DND-41 (cell line): ENCODE results near the gene FHIT.

Experiments used
- ATAC-seq: fragments of 200-7000 bp; cut with Tn5 transposase; 3 replicates; pipeline ENCODE4 v1.9.1; 2021; ENCODE audit warnings: low read depth; ENCODE audit not compliant: insufficient read depth
- DNase-seq: peaks from one replicate; pipeline ENCODE4 v3.0.0-alpha.2; 2020
- H2AFZ ChIP-seq: 2 replicates; pipeline ENCODE4 v1.6.0; 2012; ENCODE audit warnings: low read depth, low read length
- H3K27ac ChIP-seq: 2 replicates; pipeline ENCODE4 v1.5.1; 2012; ENCODE audit warnings: low read length, inconsistent platforms
- H3K27me3 ChIP-seq: fragments of 200-600 bp; sonication (generic); 2 replicates; pipeline ENCODE4 v1.6.0; 2012; ENCODE audit warnings: low read length, mild to moderate bottlenecking, inconsistent platforms; ENCODE audit not compliant: insufficient read depth, poor library complexity
- H3K36me3 ChIP-seq: 2 replicates; pipeline ENCODE4 v1.5.1; 2012; ENCODE audit warnings: low read length, inconsistent platforms; ENCODE audit not compliant: insufficient read depth
- H3K4me1 ChIP-seq: 2 replicates; pipeline ENCODE4 v1.5.1; 2012; ENCODE audit warnings: mild to moderate bottlenecking, low read length; ENCODE audit not compliant: insufficient read depth
- H3K4me2 ChIP-seq: 2 replicates; pipeline ENCODE4 v1.6.0; 2012; ENCODE audit warnings: mild to moderate bottlenecking, moderate library complexity, low read length, inconsistent platforms; ENCODE audit not compliant: insufficient read depth
- H3K4me3 ChIP-seq, 2 experiments: fragments of 200-600 bp in 1 of 2; shearing (Covaris generic) in 1 of 2; 2 replicates each; pipeline ENCODE4 v1.5.1; 2012 to 2016; ENCODE audit warnings: inconsistent platforms in 2 of 2, low read length in 2 of 2, mild to moderate bottlenecking in 2 of 2, low read depth in 1 of 2, moderate library complexity in 1 of 2
- H3K79me2 ChIP-seq: 2 replicates; pipeline ENCODE4 v1.6.0; 2012; ENCODE audit warnings: low read length, inconsistent platforms; ENCODE audit not compliant: insufficient read depth
- H3K9ac ChIP-seq: 2 replicates; pipeline ENCODE4 v1.6.0; 2012; ENCODE audit warnings: low read depth, mild to moderate bottlenecking, inconsistent platforms, low read length, moderate library complexity
- H3K9me3 ChIP-seq: 2 replicates; pipeline ENCODE4 v1.5.1; 2012; ENCODE audit warnings: low read length, moderate library complexity, mild to moderate bottlenecking, inconsistent platforms; ENCODE audit not compliant: insufficient read depth, severe bottlenecking
- H4K20me1 ChIP-seq: 2 replicates; pipeline ENCODE4 v1.6.0; 2012; ENCODE audit warnings: low read length; ENCODE audit not compliant: insufficient read depth
- EZH2 ChIP-seq: IDR thresholded peaks from 3 replicates; pipeline ENCODE4 v1.6.1; 2012; ENCODE audit warnings: borderline replicate concordance, low read depth, mild to moderate bottlenecking, moderate library complexity, low read length, inconsistent platforms; ENCODE audit not compliant: severe bottlenecking
- TF ChIP-seq, protein P1 (sequence below): IDR thresholded peaks from 2 replicates; pipeline ENCODE4 v1.5.1; 2012; ENCODE audit warnings: borderline replicate concordance, low read length, moderate library complexity, mild to moderate bottlenecking; ENCODE audit not compliant: poor library complexity, severe bottlenecking; ENCODE audit errors: extremely low read depth

FHIT gene

GRCh38 chr3:59882746-59883145 lies 1368.5 kb downstream of the FHIT start:
- Histone ChIP-seq H3K79me2 (no peaks in the 10 kb centered on the region), H2AFZ (no peak overlapping the region), H3K4me3 (no peak overlapping the region), H4K20me1 (no peaks in the 10 kb centered on the region), H3K27ac (no peak overlapping the region), H3K9me3 (no peaks in the 10 kb centered on the region), H3K4me2 (no peak overlapping the region), H3K9ac (no peak overlapping the region), H3K4me1 (peaks cover 47% of the 10 kb centered on the region), H3K36me3 (peaks cover 15% of the 10 kb centered on the region; the same call in 1 of the 2 replicates), H3K27me3 (no peaks in the 10 kb centered on the region)
- DNase-seq (no peak), ATAC-seq (no peak)
- TF ChIP-seq, protein P1, sequence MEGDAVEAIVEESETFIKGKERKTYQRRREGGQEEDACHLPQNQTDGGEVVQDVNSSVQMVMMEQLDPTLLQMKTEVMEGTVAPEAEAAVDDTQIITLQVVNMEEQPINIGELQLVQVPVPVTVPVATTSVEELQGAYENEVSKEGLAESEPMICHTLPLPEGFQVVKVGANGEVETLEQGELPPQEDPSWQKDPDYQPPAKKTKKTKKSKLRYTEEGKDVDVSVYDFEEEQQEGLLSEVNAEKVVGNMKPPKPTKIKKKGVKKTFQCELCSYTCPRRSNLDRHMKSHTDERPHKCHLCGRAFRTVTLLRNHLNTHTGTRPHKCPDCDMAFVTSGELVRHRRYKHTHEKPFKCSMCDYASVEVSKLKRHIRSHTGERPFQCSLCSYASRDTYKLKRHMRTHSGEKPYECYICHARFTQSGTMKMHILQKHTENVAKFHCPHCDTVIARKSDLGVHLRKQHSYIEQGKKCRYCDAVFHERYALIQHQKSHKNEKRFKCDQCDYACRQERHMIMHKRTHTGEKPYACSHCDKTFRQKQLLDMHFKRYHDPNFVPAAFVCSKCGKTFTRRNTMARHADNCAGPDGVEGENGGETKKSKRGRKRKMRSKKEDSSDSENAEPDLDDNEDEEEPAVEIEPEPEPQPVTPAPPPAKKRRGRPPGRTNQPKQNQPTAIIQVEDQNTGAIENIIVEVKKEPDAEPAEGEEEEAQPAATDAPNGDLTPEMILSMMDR, result no peak
- no peak for TF ChIP-seq EZH2

- ATAC-seq, result no peak
- no peak overlapping the region for H3K27ac ChIP-seq
Observed at GRCh38 chr3:59880717-59881116, 1370.5 kb downstream of the FHIT start.

DNA sequence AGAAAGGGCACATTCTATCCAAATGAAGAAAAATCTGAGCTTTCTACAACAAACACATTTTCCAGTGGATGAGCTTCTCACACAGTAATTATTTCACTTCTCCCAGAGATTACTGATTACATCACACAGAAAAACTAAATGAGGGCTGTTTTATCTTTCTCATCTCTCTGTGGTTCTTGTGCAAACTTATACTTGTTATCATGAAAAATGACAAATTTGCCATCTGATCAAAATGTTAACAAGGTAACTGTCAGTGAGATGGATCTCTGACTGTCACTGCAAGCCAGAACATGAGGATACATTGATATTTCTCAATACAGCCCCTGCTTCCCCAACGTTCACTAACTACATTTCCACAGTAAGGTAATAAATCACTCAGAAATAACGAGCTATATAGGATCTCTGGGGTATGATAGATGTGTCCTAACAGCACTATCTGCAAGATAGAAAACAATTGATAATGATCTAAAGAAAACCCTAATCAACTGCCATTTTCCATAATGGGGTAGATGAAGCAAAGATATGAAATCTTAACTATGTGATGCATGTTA lies 1372.1 kb downstream of the FHIT start:
- no peak overlapping the region for H3K4me2 ChIP-seq
- no peaks in the 10 kb centered on the region for H3K27me3 ChIP-seq
- TF ChIP-seq, protein P1, result no peak
- TF ChIP-seq EZH2, result no peak
- no peak overlapping the region for H3K4me3 ChIP-seq
- ATAC-seq, result peak; percentile 61
- H2AFZ ChIP-seq, result no peak overlapping the region
- peaks cover 39% of the 10 kb centered on the region for H3K4me1 ChIP-seq
- H3K36me3 ChIP-seq, result peaks cover 23% of the 10 kb centered on the region; the same call in 1 of the 2 replicates
- no peak overlapping the region for H3K9ac ChIP-seq
- H3K9me3 ChIP-seq, result no peaks in the 10 kb centered on the region
- H3K79me2 ChIP-seq, result no peaks in the 10 kb centered on the region
- H4K20me1 ChIP-seq, result no peaks in the 10 kb centered on the region
- DNase-seq, result no peak
- peak overlapping the region; percentile 31 for H3K27ac ChIP-seq

More at GRCh38 chr3:59880717-59881116, 1370.5 kb downstream of the FHIT start:
- H3K27me3 ChIP-seq, result no peaks in the 10 kb centered on the region
- H3K79me2 ChIP-seq, result no peaks in the 10 kb centered on the region
- H3K9me3 ChIP-seq, result no peaks in the 10 kb centered on the region
- H3K36me3 ChIP-seq, result peaks cover 11% of the 10 kb centered on the region; the same call in 1 of the 2 replicates
- no peak for TF ChIP-seq EZH2
- TF ChIP-seq, protein P1, result no peak
- H3K9ac ChIP-seq, result no peak overlapping the region
- no peak overlapping the region for H3K4me3 ChIP-seq
- H3K4me2 ChIP-seq, result no peak overlapping the region
- no peaks in the 10 kb centered on the region for H4K20me1 ChIP-seq
- no peak overlapping the region for H2AFZ ChIP-seq
- DNase-seq, result no peak
- peaks cover 42% of the 10 kb centered on the region for H3K4me1 ChIP-seq
